HCT116 (cell line): ENCODE results near the gene DHX58. TPM values are rescaled to one million over a fixed set of nuclear protein-coding genes. Genes with fewer than 3 reads are reported as not detected.
"Not testable (repeated sequence)": the region's sequence is repeated elsewhere in the genome, so short reads cannot be mapped to it uniquely, and the experiment has no call there.

ENCODE experiments used
- ATAC-seq: fragments of 200-7000 bp; cut with Tn5 transposase; 2 replicates; pipeline ENCODE4 v1.9.1; 2020; ENCODE audit warnings: mild to moderate bottlenecking, moderate library complexity
- BruUV-seq: library from RNA; stranded (reverse); fragments of 400-500 nt; replicated peaks from 2 replicates; lab custom pipeline; 2021; lab: Mats Ljungman, UMichigan
- CTCF ChIA-PET: fragments of 300-600 bp; sonication (Branson Sonifier 250); formaldehyde crosslinking; loops from one replicate; lab custom pipeline; 2021; ENCODE audit warnings: antibody characterized with exemption; lab: Charles Lee
- POLR2A ChIA-PET: fragments of 300-600, 350-600 bp; sonication (Branson Sonifier 250); formaldehyde crosslinking; loops from one replicate; lab custom pipeline; 2021; ENCODE audit warnings: antibody characterized with exemption; lab: Charles Lee
- RAD21 ChIA-PET, 2 experiments: fragments of 300-600 bp; sonication (Branson Sonifier 250); formaldehyde crosslinking; loops; one replicate each; lab custom pipeline; 2023; ENCODE audit warnings: low total read pairs in 2 of 2; ENCODE audit not compliant: uncharacterized antibody in 2 of 2, unreplicated experiment in 2 of 2, low non-redundant PET in 1 of 2; lab: Charles Lee
- DNase-seq: peaks from one replicate; pipeline ENCODE4 v3.0.0-alpha.2; 2010; ENCODE audit warnings: low read depth, low spot score
- H2AFZ ChIP-seq: fragments of 200-600 bp; shearing (Covaris generic), sonication (generic); 2 replicates; pipeline ENCODE4 v1.6.1; 2017; ENCODE audit warnings: low read depth, mixed run types, mixed read lengths, antibody characterized with exemption, low read length; ENCODE audit not compliant: poor library complexity, severe bottlenecking
- H3K27ac ChIP-seq: 2 replicates; pipeline ENCODE4 v1.5.1; 2012; ENCODE audit warnings: low read depth, low read length
- H3K27me3 ChIP-seq: fragments of 200-600 bp; sonication (generic); 2 replicates; pipeline ENCODE4 v1.6.1; 2016; ENCODE audit warnings: mixed run types, low read length, mixed read lengths; ENCODE audit not compliant: insufficient read depth
- H3K36me3 ChIP-seq, 2 experiments: fragments of 200-500 bp in 1 of 2; fragments of 200-600 bp in 1 of 2; sonication (Bioruptor generic) in 1 of 2; sonication (generic) in 1 of 2; 2 replicates each; pipeline versions ENCODE4 v1.5.1 to v1.6.1; 2014 to 2016; ENCODE audit warnings: low read length in 2 of 2, inconsistent platforms in 1 of 2, mixed read lengths in 1 of 2, mixed run types in 1 of 2; ENCODE audit not compliant: insufficient read depth in 2 of 2, control insufficient read depth in 1 of 2
- H3K4me1 ChIP-seq, 2 experiments: fragments of 200-600 bp in 1 of 2; sonication (generic) in 1 of 2; 2 replicates each; pipeline versions ENCODE4 v1.5.1 to v1.6.1; 2012 to 2017; ENCODE audit warnings: low read length in 2 of 2, inconsistent platforms in 1 of 2, mild to moderate bottlenecking in 1 of 2, mixed read lengths in 1 of 2, mixed run types in 1 of 2, moderate library complexity in 1 of 2; ENCODE audit not compliant: insufficient read depth in 2 of 2, control insufficient read depth in 1 of 2
- H3K4me2 ChIP-seq: fragments of 200-600 bp; sonication (generic); 2 replicates; pipeline ENCODE4 v1.6.1; 2017; ENCODE audit warnings: mixed run types, low read length, mixed read lengths
- H3K4me3 ChIP-seq, 2 experiments: fragments of 200-600 bp in 1 of 2; sonication (generic) in 1 of 2; replicated peaks in 1 of 2; 2 replicates each; pipeline ENCODE4 v1.5.1; 2011 to 2016; ENCODE audit warnings: low read length in 2 of 2, control low read depth in 1 of 2, low read depth in 1 of 2, mild to moderate bottlenecking in 1 of 2, mixed read lengths in 1 of 2, mixed run types in 1 of 2
- H3K79me2 ChIP-seq: fragments of 200-600 bp; sonication (generic); 2 replicates; pipeline ENCODE4 v1.6.1; 2017; ENCODE audit warnings: mild to moderate bottlenecking, mixed run types, low read length, moderate library complexity, mixed read lengths; ENCODE audit not compliant: insufficient read depth
- H3K9ac ChIP-seq: fragments of 200-600 bp; sonication (generic); 2 replicates; pipeline ENCODE4 v1.6.1; 2016; ENCODE audit warnings: low read length, mixed read lengths
- H3K9me2 ChIP-seq: fragments of 200-600 bp; sonication (generic), shearing (Covaris generic); 2 replicates; pipeline ENCODE4 v1.6.1; 2017; ENCODE audit warnings: mixed run types, mild to moderate bottlenecking, moderate library complexity; ENCODE audit not compliant: insufficient read depth
- H3K9me3 ChIP-seq, 2 experiments: fragments of 200-500 bp in 1 of 2; fragments of 200-600 bp in 1 of 2; sonication (Bioruptor generic) in 1 of 2; sonication (generic) in 1 of 2; 2 replicates each; pipeline ENCODE4 v1.6.1; 2014 to 2017; ENCODE audit warnings: low read length in 2 of 2, mixed read lengths in 2 of 2, inconsistent platforms in 1 of 2, low read depth in 1 of 2, mild to moderate bottlenecking in 1 of 2, mixed run types in 1 of 2, moderate library complexity in 1 of 2; ENCODE audit not compliant: control insufficient read depth in 1 of 2, insufficient read depth in 1 of 2
- H4K20me1 ChIP-seq: fragments of 200-600 bp; sonication (generic), shearing (Covaris generic); 2 replicates; pipeline ENCODE4 v1.6.1; 2017; ENCODE audit warnings: mixed run types, mild to moderate bottlenecking, moderate library complexity; ENCODE audit not compliant: insufficient read depth
- CBX3 ChIP-seq: IDR thresholded peaks from 2 replicates; pipeline ENCODE4 v1.6.1; 2012; ENCODE audit warnings: low read depth
- CEBPB ChIP-seq: IDR thresholded peaks from 2 replicates; pipeline ENCODE4 v1.6.1; 2012; ENCODE audit warnings: low read depth
- CTCF ChIP-seq, 3 experiments: fragments of 200-600 bp in 1 of 3; sonication (generic) in 1 of 3; IDR thresholded peaks in 2 of 3; conservative IDR thresholded peaks in 1 of 3; 2 replicates each; pipeline ENCODE4 v1.5.1; 2012 to 2017; ENCODE audit warnings: low read depth in 2 of 3, low read length in 2 of 3, antibody characterized with exemption in 1 of 3, borderline replicate concordance in 1 of 3, control low read depth in 1 of 3, mild to moderate bottlenecking in 1 of 3, mixed read lengths in 1 of 3, mixed run types in 1 of 3, moderate library complexity in 1 of 3; ENCODE audit not compliant: insufficient read depth in 1 of 3
- EGR1 ChIP-seq: IDR thresholded peaks from 2 replicates; pipeline ENCODE4 v1.6.1; 2012; ENCODE audit warnings: low read depth
- ELF1 ChIP-seq: IDR thresholded peaks from 2 replicates; pipeline ENCODE4 v1.6.1; 2012; ENCODE audit warnings: low read depth, borderline replicate concordance
- EZH2 ChIP-seq: fragments of 200-600 bp; sonication (generic); IDR thresholded peaks from 2 replicates; pipeline ENCODE4 v1.6.1; 2017; ENCODE audit warnings: antibody characterized with exemption, mixed run types
- EZH2phosphoT487 ChIP-seq: fragments of 200-600 bp; IDR thresholded peaks from 2 replicates; pipeline ENCODE4 v1.6.1; 2018; ENCODE audit warnings: antibody characterized with exemption, borderline replicate concordance
- FOSL1 ChIP-seq: IDR thresholded peaks from 2 replicates; pipeline ENCODE4 v1.6.1; 2012; ENCODE audit warnings: low read depth
- MAX ChIP-seq: IDR thresholded peaks from 2 replicates; pipeline ENCODE4 v1.6.1; 2012
- POLR2AphosphoS5 ChIP-seq: IDR thresholded peaks from 2 replicates; pipeline ENCODE4 v1.6.1; 2011; ENCODE audit warnings: mild to moderate bottlenecking, low read depth, low read length, moderate library complexity
- RAD21 ChIP-seq: IDR thresholded peaks from 2 replicates; pipeline ENCODE4 v1.6.1; 2012; ENCODE audit warnings: low read depth, mild to moderate bottlenecking
- SP1 ChIP-seq: IDR thresholded peaks from 2 replicates; pipeline ENCODE4 v1.6.1; 2012; ENCODE audit warnings: low read depth
- ZNF274 ChIP-seq: fragments of 200-500 bp; sonication (Bioruptor generic); IDR thresholded peaks from 2 replicates; pipeline ENCODE4 v1.6.1; 2014; ENCODE audit warnings: mild to moderate bottlenecking, low read depth, low read length, inconsistent platforms
- intact Hi-C: fragments of 100-400 bp; cut with micrococcal nuclease; formaldehyde crosslinking; loops from 2 replicates; pipeline ENCODE4 v1.10.0; 2022
- total RNA-seq: library from RNA; stranded (reverse); gene quantifications from one replicate; pipeline ENCODE4 v1.2.1, GENCODE V29; 2021; ENCODE audit not compliant: unreplicated experiment

The DHX58 gene
- total RNA-seq, 1 experiment from 2014 or later = 1.2 TPM

- ATAC-seq = no peak
- Histone ChIP-seq H3K9ac (no peak overlapping the region), H3K27ac (no peak overlapping the region), H3K9me2 (no peaks in the 10 kb centered on the region), H3K9me3 (no peaks in the 10 kb centered on the region), H3K4me3 (no peak overlapping the region), H3K4me2 (no peak overlapping the region), H3K79me2 (peaks cover 90% of the 10 kb centered on the region), H3K4me1 (peaks cover 0 to under 1% of the 10 kb centered on the region in 2 experiments; a peak in 1 of 4 replicates), H3K27me3 (no peaks in the 10 kb centered on the region), H4K20me1 (no peaks in the 10 kb centered on the region), H3K36me3 (peaks cover 12 to 14% of the 10 kb centered on the region in 2 experiments; a peak in 3 of 4 replicates), H2AFZ (no peak overlapping the region)
- CTCF ChIA-PET = no interaction called here
- POLR2A ChIA-PET = no interaction called here
- intact Hi-C loops = no loop called here
- BruUV-seq = no TSS peak
- TF ChIP-seq POLR2AphosphoS5 (no peak), EZH2 (no peak), CTCF (IDR thresholded peaks at IDR 0.05 in 2 of 3, conservative IDR thresholded peaks at IDR 0.05 in 1 of 3; ENCODE audit: borderline replicate concordance in 1 of 3, insufficient read depth in 1 of 3, low read depth in 2 of 3, low read length in 2 of 3) (no peak), CBX3 (no peak), ZNF274 (no peak), ELF1 (no peak), CEBPB (no peak), SP1 (no peak), RAD21 (no peak), EGR1 (no peak), EZH2phosphoT487 (no peak), MAX (no peak), FOSL1 (no peak)
- DNase-seq = no peak
- RAD21 ChIA-PET = no interaction called here
Measured at GRCh38 chr17:42141382-42141781, 28.9 kb upstream of the DHX58 start.

GRCh38 chr17:42140690-42141089, 28.2 kb upstream of the DHX58 start:
- POLR2A ChIA-PET = not testable (repeated sequence)

More at GRCh38 chr17:42140690-42141089, 28.2 kb upstream of the DHX58 start:
- H3K27ac ChIP-seq, H3K4me2 ChIP-seq, H4K20me1 ChIP-seq, BruUV-seq, H3K9ac ChIP-seq, ATAC-seq, H3K9me2 ChIP-seq, intact Hi-C loops, H3K4me1 ChIP-seq, CTCF ChIA-PET, H3K9me3 ChIP-seq, H3K4me3 ChIP-seq, H3K27me3 ChIP-seq, DNase-seq, H2AFZ ChIP-seq, RAD21 ChIA-PET: not testable (repeated sequence)
- Histone ChIP-seq H3K36me3 (peaks cover 9 to 19% of the 10 kb centered on the region in 2 experiments; a peak in 3 of 4 replicates), H3K79me2 (peaks cover 93% of the 10 kb centered on the region)
